ENCODE data around the gene CDK19. TPM values are rescaled to one million over a fixed set of nuclear protein-coding genes. Genes with fewer than 3 reads are reported as not detected.

Gene CDK19
- total and polyA plus RNA-seq, 9 of the 15 experiments (the other 6 are each of a cell fraction or from before 2014, with no cell fraction given): 3.8 to 15.2 (median 7.4) TPM

- Histone ChIP-seq H3K4me1 (replicated peaks in 1 of 2; ENCODE audit: control insufficient read depth in 2 of 2, insufficient read depth in 2 of 2, low read length in 2 of 2) (no peaks in the 10 kb centered on the region), H3K4me3 (no peak overlapping the region), H3K79me2 (ENCODE audit: control insufficient read depth, insufficient read depth, low read length) (no peaks in the 10 kb centered on the region), H3K9me3 (replicated peaks; ENCODE audit: control insufficient read depth, insufficient read depth, low read depth, low read length) (no peaks in the 10 kb centered on the region), H2AFZ (ENCODE audit: low read depth, low read length) (no peak overlapping the region), H3K9ac (ENCODE audit: insufficient read depth in 1 of 2, low read depth in 2 of 2, low read length in 2 of 2) (no peak overlapping the region), H3K4me2 (ENCODE audit: insufficient read depth, low read length) (no peak overlapping the region), H3K27ac (ENCODE audit: extremely low read depth, low read depth, low read length) (no peak overlapping the region), H3K27me3 (ENCODE audit: control insufficient read depth in 2 of 2, insufficient read depth in 2 of 2, low read length in 2 of 2) (no peaks in the 10 kb centered on the region), H3K9me1 (ENCODE audit: control insufficient read depth, insufficient read depth, low read length) (no peaks in the 10 kb centered on the region), H3K36me3 (ENCODE audit: control insufficient read depth, insufficient read depth, low read length) (no peaks in the 10 kb centered on the region), H4K20me1 (replicated peaks; ENCODE audit: control insufficient read depth, insufficient read depth, low read length) (no peaks in the 10 kb centered on the region)
- ChIA-PET CTCF (ENCODE audit: low intra/inter-chr PET ratio) (no interaction called here), POLR2A (no interaction called here)
- FAIRE-seq: no peak
- WGBS (ENCODE audit: insufficient coverage, low coverage, missing lambda C conversion rate): 83% methylated on average over 44 of the region's 62 CpGs
- no peak for ATAC-seq
- BruUV-seq (replicated peaks): no TSS peak
- in situ Hi-C loops (cut with MboI) (no loop called here), intact Hi-C loops (cut with micrococcal nuclease) (no loop called here)
- no peak for DNase-seq (ENCODE audit: extremely low read depth in 1 of 4, low spot score in 3 of 4)
- TF ChIP-seq HNRNPL (IDR thresholded peaks at IDR 0.05; ENCODE audit: low read depth, low read length) (no peak), ZNF77 (CRISPR knock-in tag; IDR thresholded peaks at IDR 0.05) (no peak), ZNF165 (CRISPR knock-in tag; IDR thresholded peaks at IDR 0.05; ENCODE audit: borderline replicate concordance) (no peak), GTF2F1 (IDR thresholded peaks at IDR 0.05; ENCODE audit: low read depth, low read length) (no peak), GABPB2 (CRISPR knock-in tag; conservative IDR thresholded peaks at IDR 0.05) (no peak), EP300 (IDR thresholded peaks at IDR 0.05; ENCODE audit: low read length) (no peak), EGR1 (conservative IDR thresholded peaks at IDR 0.05) (no peak), ELF2 (CRISPR knock-in tag; IDR thresholded peaks at IDR 0.05) (no peak), NCOA2 (IDR thresholded peaks at IDR 0.05; ENCODE audit: partially characterized antibody in 2 of 2) (no peak), NFIC (IDR thresholded peaks at IDR 0.05) (no peak), TSC22D4 (tag; IDR thresholded peaks at IDR 0.05) (no peak), PHB (CRISPR knock-in tag; IDR thresholded peaks at IDR 0.05) (no peak), ZNF778 (CRISPR knock-in tag; IDR thresholded peaks at IDR 0.05) (no peak), DDX20 (tag; IDR thresholded peaks at IDR 0.05; ENCODE audit: low read depth) (no peak), SRSF7 (optimal IDR thresholded peaks at IDR 0.05; ENCODE audit: low read depth, low read length) (no peak), SMAD3 (CRISPR knock-in tag; conservative IDR thresholded peaks at IDR 0.05) (no peak), FOXJ2 (tag; IDR thresholded peaks at IDR 0.05) (no peak)
- TF ChIP-seq, protein P1, sequence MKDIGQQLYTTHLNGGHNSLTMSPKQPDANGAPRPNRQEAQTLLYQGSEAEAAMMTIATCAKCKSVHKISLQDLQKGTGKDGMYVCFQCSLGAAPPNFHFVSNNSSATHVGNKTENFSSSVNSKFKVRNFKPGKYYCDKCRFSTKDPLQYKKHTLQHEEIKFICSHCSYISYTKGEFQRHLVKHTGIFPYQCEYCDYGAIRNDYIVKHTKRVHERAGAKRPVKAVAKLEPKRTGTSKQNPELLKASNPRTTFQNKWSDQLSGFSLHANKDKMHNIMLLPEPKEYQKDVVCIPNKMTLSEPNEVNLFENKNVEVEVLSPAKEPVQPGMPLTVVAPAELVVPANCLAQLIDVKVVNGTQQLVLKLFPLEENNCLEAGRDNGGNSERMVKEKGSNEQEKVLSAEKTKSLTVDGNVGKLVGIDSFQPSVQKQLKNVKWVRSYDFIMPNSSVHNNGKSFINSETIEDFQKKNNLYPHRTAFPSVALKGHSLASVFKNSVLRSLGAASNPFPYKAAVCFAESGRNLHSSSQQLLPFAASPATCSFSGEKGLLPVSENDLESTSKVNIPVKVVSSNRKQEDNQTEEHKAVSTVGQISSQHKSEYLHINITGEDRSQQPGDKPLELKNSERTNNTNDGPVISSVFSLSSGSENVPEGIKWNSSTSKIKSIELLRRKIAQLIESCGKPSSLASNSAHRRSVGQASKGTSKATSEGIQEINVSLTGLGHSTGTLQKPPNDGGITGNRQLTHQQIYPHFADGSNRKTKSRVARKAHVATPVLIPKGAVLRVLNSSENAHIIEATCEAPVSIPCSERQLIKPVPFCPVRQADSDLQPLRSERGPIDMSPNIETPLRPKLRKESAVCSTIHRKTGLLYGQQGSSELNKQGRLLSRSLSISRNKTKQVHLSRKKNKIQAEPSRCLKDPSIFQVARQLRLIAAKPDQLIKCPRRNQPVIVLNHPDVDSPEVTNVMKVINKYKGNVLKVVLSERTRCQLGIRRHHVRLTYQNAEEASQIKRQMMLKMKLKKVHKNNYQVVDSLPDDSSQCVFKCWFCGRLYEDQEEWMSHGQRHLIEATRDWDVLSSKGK (CRISPR knock-in tag; IDR thresholded peaks at IDR 0.05): no peak
- TF ChIP-seq, protein P2, sequence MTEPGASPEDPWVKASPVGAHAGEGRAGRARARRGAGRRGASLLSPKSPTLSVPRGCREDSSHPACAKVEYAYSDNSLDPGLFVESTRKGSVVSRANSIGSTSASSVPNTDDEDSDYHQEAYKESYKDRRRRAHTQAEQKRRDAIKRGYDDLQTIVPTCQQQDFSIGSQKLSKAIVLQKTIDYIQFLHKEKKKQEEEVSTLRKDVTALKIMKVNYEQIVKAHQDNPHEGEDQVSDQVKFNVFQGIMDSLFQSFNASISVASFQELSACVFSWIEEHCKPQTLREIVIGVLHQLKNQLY (CRISPR knock-in tag; conservative IDR thresholded peaks at IDR 0.05): no peak
- TF ChIP-seq, protein P3, sequence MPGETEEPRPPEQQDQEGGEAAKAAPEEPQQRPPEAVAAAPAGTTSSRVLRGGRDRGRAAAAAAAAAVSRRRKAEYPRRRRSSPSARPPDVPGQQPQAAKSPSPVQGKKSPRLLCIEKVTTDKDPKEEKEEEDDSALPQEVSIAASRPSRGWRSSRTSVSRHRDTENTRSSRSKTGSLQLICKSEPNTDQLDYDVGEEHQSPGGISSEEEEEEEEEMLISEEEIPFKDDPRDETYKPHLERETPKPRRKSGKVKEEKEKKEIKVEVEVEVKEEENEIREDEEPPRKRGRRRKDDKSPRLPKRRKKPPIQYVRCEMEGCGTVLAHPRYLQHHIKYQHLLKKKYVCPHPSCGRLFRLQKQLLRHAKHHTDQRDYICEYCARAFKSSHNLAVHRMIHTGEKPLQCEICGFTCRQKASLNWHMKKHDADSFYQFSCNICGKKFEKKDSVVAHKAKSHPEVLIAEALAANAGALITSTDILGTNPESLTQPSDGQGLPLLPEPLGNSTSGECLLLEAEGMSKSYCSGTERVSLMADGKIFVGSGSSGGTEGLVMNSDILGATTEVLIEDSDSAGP (CRISPR knock-in tag; IDR thresholded peaks at IDR 0.05): no peak
These were observed 169.4 kb downstream of the CDK19 start for GRCh38 chr6:110645685-110646418.

Measured in K562 (cell line).